GM21390 (cell line): ENCODE results near the gene PLOD2.

ENCODE experiments used
- ATAC-seq: cut with Tn5 transposase; IDR thresholded peaks from one replicate; pipeline ENCODE4 v1.9.1; 2021; ENCODE audit not compliant: unreplicated experiment

The PLOD2 gene

DNA sequence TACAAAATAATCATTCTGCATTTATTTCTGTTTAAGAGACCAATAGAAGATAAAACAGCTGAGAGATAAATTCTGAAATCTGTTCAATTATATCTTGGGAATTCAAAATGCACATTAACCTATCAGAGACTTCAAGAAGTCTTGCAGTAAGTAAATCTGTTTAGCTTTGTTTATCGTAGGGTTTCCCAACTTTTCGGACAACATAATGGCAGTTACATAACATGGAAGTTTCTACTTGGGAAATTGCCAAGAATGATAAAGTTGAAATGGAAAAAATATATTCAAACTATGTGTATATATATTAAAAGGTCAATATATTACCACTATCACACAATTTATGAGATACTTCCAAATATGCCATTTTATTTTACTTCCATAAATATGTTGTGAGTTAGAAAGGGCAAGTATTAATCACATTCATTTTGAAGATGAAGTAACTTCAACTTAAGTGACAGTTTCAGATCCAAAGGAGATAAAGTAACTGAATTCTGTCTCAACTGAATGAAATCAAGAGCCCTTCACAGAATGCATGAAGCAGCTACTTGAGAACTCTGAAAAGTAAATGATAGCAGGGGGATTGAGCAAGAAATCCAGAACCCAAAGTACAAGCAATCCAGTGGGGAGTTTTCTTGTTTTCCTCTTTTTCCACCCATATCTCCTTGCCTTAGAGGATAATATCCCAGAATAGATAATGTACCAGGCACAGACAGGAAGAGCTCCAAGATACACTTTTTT lies 108.8 kb downstream of the PLOD2 start:
- ATAC-seq: no peak

DNA sequence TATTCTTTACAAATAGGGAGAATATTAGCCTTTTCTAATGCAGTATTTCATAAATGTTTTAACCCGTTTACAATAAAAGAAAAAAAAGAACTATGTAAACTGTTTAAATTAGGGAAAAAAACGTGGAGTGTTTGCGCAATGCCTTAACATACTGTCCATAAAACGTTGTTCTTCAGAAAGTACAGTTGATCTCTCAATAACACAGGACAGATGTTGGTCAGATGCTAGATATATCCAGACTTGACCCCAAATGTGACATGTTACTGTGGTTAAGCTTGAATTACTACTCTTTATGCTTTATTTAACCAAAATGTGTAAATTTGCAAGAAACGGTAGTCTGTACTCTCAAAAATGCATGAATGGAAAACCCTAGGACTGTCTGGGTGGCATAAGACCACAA lies 110.3 kb downstream of the PLOD2 start:
- ATAC-seq: no peak

DNA sequence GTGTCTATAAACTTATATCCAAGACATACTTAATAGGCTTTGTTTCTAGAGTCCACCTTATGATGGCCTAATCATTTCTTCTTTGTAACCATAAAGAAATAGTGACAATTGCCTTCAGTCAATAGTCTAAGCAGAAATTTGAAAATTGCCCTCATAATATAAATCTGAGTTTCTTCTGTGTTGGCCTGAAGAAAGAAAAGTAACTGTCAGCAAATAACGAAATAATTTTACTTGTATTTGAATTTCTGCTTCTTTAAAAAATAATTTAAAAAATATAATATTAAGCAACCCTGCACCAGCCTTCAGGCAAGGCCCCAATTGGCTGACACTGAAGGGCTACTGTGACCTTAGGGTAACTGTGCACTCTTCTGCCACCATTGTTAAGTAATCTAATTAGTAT lies 113.5 kb downstream of the PLOD2 start:
- no peak for ATAC-seq

DNA sequence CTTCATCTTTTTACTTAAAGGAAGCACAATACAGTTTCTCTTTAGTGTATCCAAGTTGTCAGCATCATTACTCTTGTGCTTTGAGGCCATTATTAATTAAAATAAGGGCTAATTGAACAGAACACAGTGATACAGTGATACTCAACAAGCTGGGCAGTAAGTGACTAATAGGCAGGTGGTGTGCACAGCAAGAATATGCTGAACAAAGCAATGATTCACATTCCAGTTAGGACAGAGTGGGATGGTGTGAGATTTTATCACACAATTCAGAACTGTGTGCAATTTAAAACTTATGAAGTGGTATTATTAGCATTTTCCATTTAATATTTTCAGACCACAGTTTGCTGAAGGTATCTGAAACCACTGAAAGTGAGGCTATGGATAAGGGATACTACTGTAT lies 116.9 kb downstream of the PLOD2 start:
- no peak for ATAC-seq

DNA sequence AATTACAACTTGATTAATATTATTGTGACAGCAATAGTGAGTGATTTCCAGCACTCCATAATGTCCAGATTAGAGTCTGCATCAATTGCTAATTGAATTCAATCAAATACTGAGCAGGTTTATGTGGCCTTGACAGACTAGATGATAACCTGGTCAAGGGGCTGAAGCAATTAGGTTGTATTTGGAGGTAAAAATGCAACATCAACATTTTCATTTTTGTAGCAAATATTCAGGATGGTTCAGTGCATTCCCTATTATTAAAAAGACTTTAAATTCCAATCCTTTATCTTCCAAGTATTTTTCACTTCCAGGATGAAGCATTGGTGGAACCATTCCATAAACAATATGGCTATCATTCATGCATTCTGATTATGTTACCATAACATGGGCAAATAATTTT lies 120.4 kb downstream of the PLOD2 start:
- no peak for ATAC-seq

DNA sequence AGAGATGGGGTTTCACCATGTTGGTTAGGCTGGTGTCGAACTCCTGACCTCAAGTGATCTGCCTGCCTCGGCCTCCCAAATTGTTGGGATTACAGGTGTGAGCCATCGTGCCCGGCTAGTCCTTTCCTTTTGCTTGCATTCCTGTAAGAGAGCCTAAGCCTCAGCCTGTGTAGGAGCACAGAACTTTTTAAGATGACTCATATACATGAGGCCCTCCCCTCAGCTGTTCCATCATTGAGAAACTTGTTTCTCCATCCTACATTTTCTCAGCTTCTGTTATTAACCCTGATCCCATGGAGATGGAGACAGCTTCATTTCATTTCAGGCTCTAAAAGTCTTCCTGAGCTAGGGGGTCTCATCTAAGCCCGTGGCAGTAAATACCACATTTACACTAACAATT lies 123.3 kb downstream of the PLOD2 start:
- ATAC-seq: no peak

DNA sequence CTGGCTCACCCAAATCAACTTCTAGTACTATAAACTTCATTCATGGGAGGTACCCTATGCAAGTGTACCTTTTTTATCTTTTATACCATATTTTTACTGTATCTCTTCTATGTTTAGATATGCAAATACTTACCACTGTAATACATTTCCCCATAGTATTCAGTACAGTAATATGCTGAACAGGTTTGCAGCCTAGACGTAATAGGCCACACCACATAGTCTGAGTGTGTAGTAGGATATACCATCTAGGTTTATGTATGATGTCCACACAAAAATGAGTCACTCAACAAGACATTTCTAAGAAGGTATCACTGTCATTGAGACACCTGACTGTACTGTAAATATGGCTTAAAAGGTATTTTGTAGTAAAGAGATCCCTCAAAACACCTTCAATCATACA lies 124.7 kb downstream of the PLOD2 start:
- no peak for ATAC-seq

DNA sequence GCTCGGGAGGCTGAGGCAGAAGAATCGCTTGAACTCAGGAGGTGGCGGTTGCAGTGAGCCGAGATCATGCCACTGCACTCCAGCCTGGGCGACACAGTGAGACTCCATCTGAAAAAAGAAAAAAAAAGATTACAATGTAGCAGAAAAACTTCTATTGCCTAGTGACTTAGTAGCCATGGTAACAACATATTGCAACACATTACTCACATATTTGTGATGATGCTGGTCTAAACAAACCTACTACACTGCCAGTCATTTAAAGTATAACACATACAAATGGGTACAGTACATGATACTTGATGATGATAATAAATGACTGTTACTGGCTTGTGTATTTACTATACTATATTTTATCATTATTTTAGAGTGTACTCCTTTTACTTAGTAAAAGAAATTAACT lies 125.6 kb downstream of the PLOD2 start:
- ATAC-seq: no peak

DNA sequence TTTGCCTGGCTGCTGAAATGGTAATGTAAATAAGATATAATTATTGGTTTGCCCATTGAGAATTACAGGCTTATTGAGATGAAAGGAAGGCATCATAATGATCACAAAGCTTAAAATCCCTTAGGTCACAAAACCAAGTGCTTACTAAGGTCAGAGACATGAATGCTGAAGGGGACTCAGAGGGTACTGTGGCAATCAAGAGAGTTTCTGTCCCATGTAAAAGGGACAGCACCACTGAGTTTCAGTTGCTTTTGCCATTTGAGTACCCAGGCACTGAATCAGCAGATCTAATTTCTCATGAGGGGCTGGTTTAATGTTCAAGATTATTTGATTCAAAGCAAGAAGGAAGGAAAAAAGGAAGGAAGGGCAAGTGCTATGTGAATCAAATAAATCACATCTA lies 127.0 kb downstream of the PLOD2 start:
- ATAC-seq: no peak

DNA sequence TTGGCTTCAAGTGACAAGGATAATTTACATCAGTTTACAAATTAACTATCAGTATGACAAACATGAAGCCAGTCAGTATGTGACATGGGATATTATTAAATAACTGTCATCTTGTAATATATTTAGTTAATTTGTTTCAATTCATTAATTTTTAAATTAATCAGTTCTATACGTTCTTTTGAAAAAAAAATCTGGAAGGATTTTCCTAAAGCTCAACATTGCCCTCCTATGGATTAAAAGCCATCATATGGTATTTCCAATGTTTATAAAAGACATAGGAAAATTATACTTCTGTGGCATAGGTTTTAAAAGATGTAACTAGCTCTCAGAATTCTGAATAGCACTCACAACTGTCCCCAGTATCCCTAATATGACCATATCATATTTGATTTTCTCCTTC lies 134.4 kb downstream of the PLOD2 start:
- no peak for ATAC-seq

DNA sequence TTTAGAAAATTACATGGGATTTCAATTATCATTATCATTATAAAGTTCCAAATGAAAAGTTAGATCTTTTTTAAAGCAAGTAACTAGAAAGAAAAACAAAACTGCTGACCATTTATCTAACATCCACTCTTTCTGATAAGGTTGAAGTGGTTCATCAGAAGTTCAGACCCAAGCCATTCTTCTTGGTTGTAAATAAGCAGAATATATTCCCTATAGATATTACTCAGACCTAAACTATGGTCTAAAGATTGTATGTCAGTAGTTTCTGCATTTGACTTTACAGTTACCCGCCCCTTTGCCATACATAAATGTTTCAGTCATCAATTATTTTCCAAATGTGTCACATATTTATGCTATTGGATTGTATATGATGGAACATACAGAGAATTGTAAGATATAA lies 136.7 kb downstream of the PLOD2 start:
- no peak for ATAC-seq

DNA sequence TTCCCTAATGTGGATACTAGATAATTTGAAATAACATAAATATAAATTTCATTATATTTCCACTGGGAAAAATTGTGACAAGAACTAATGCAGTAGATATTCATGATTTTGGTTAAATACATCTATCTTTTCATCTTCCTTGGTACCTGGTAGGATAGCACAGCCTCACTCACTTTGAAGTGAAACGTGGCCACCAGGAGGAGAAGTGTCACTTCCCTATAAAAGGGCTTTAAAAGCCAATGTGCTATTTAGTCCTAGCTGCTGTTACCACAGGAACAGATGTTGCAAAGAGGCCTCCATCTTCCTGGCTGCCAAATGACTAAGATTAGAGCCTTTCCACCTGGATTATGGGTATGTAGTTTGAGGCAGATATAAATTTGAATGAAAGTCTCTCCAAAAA lies 140.0 kb downstream of the PLOD2 start:
- ATAC-seq: no peak

DNA sequence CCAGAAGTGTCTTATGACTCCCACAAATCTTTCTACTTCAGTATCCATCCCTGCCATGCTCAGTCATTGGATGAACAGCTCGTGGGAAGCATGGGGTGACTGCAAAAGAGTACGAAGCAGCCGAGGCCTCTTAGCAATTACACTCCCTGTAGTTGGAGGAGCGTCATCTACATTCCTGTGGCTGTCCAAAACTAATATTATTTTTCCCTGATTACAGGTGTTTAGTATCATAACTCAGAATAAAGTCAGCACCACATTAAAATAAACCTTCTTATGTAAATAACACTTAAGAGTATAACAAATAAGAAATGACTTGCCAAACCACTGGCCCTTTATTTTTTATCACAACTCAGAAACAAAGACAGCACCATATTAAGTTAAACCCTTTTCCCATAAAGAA lies 141.5 kb downstream of the PLOD2 start:
- no peak for ATAC-seq
